GM23338 (cell line): ENCODE results near the gene CPAMD8. TPM values are rescaled to one million over a fixed set of nuclear protein-coding genes. Genes with fewer than 3 reads are reported as not detected.

ENCODE experiments used
- ATAC-seq: fragments of 200-7000 bp; cut with Tn5 transposase; 3 replicates; pipeline ENCODE4 v1.9.1; 2020
- DNase-seq: peaks from one replicate; pipeline ENCODE4 v3.0.0-alpha.2; 2015; ENCODE audit warnings: low spot score
- H2AFZ ChIP-seq: fragments of 200-600 bp; sonication (generic); 2 replicates; pipeline ENCODE4 v1.8.0; 2016; ENCODE audit warnings: antibody characterized with exemption, mild to moderate bottlenecking, moderate library complexity
- H3F3A ChIP-seq: fragments of 200-600 bp; sonication (generic); replicated peaks from 2 replicates; pipeline ENCODE4 v1.8.0; 2017; ENCODE audit warnings: antibody characterized with exemption, mixed run types, low read depth
- H3K27ac ChIP-seq: fragments of 200-600 bp; sonication (generic); 2 replicates; pipeline ENCODE4 v1.6.1; 2016; ENCODE audit warnings: low read depth
- H3K27me3 ChIP-seq: fragments of 200-600 bp; sonication (generic); 2 replicates; pipeline ENCODE4 v1.8.0; 2016; ENCODE audit warnings: mild to moderate bottlenecking, mixed run types, moderate library complexity; ENCODE audit not compliant: insufficient read depth
- H3K36me3 ChIP-seq: fragments of 200-600 bp; sonication (generic); 2 replicates; pipeline ENCODE4 v1.8.0; 2016; ENCODE audit warnings: mild to moderate bottlenecking; ENCODE audit not compliant: insufficient read depth
- H3K4me1 ChIP-seq: fragments of 200-600 bp; sonication (generic); 2 replicates; pipeline ENCODE4 v1.8.0; 2016; ENCODE audit warnings: mild to moderate bottlenecking, moderate library complexity; ENCODE audit not compliant: insufficient read depth
- H3K4me2 ChIP-seq: fragments of 200-600 bp; sonication (generic); 2 replicates; pipeline ENCODE4 v1.7.1; 2017; ENCODE audit warnings: mixed run types
- H3K4me3 ChIP-seq: fragments of 200-600 bp; sonication (generic); 2 replicates; pipeline ENCODE4 v1.6.1; 2016; ENCODE audit warnings: mixed run types
- H3K79me2 ChIP-seq: fragments of 200-600 bp; sonication (generic); replicated peaks from 2 replicates; pipeline ENCODE4 v1.8.0; 2017; ENCODE audit warnings: mild to moderate bottlenecking; ENCODE audit not compliant: insufficient read depth
- H3K9me2 ChIP-seq: fragments of 200-600 bp; sonication (generic); 2 replicates; pipeline ENCODE4 v1.8.0; 2017; ENCODE audit not compliant: insufficient read depth
- H4K20me1 ChIP-seq: fragments of 200-600 bp; sonication (generic); replicated peaks from 2 replicates; pipeline ENCODE4 v1.8.0; 2017; ENCODE audit warnings: mild to moderate bottlenecking; ENCODE audit not compliant: insufficient read depth
- H3K27ac Mint-ChIP-seq: 2 replicates; pipeline ENCODE4 v1.8.0; 2020; ENCODE audit warnings: inconsistent platforms, mild to moderate bottlenecking, moderate library complexity, mixed read lengths
- H3K27me3 Mint-ChIP-seq: 3 replicates; pipeline ENCODE4 v1.8.0; 2022; ENCODE audit warnings: low read depth, mild to moderate bottlenecking, moderate library complexity, mixed read lengths, inconsistent platforms; ENCODE audit not compliant: insufficient read depth, poor library complexity
- H3K36me3 Mint-ChIP-seq: 3 replicates; pipeline ENCODE4 v1.8.0; 2021; ENCODE audit warnings: low read depth, mild to moderate bottlenecking, inconsistent platforms, moderate library complexity, mixed read lengths
- H3K4me1 Mint-ChIP-seq: 3 replicates; pipeline ENCODE4 v1.8.0; 2020; ENCODE audit warnings: mild to moderate bottlenecking, inconsistent platforms, mixed read lengths
- H3K4me3 Mint-ChIP-seq: 3 replicates; pipeline ENCODE4 v1.8.0; 2021; ENCODE audit warnings: moderate library complexity, mild to moderate bottlenecking, inconsistent platforms, mixed read lengths
- H3K9me3 Mint-ChIP-seq: 3 replicates; pipeline ENCODE4 v1.8.0; 2020; ENCODE audit warnings: moderate library complexity, mild to moderate bottlenecking, inconsistent platforms, mixed read lengths
- CREB1 ChIP-seq: fragments of 250-450 bp; sonication (Bioruptor Pico); IDR thresholded peaks from 2 replicates; pipeline ENCODE4 v1.5.0; 2020; ENCODE audit warnings: low read depth, mild to moderate bottlenecking, moderate library complexity
- CTCF ChIP-seq, 2 experiments: fragments of 200-600 bp in 1 of 2; sonication (generic) in 1 of 2; conservative IDR thresholded peaks; 2 replicates each; pipeline versions ENCODE4 v1.5.1 to v1.6.1; 2016 to 2017; ENCODE audit warnings: antibody characterized with exemption in 2 of 2, low read depth in 2 of 2, mild to moderate bottlenecking in 2 of 2, moderate library complexity in 1 of 2
- EZH2 ChIP-seq: fragments of 200-600 bp; sonication (generic); IDR thresholded peaks from one replicate; pipeline ENCODE4 v1.8.0; 2017; ENCODE audit warnings: antibody characterized with exemption, mild to moderate bottlenecking, low read depth; ENCODE audit not compliant: unreplicated experiment
- EZH2phosphoT487 ChIP-seq: fragments of 200-600 bp; sonication (generic); IDR thresholded peaks from one replicate; pipeline ENCODE4 v1.8.1; 2018; ENCODE audit warnings: antibody characterized with exemption; ENCODE audit not compliant: unreplicated experiment
- NANOG ChIP-seq: IDR thresholded peaks from 2 replicates; pipeline ENCODE4 v1.6.1; 2016; ENCODE audit warnings: antibody characterized with exemption, borderline replicate concordance
- POLR2AphosphoS5 ChIP-seq: IDR thresholded peaks from 2 replicates; pipeline ENCODE4 v1.6.1; 2016; ENCODE audit warnings: antibody characterized with exemption, low read depth
- REST ChIP-seq: IDR thresholded peaks from one replicate; pipeline ENCODE4 v1.6.1; 2018; ENCODE audit warnings: antibody characterized with exemption; ENCODE audit not compliant: unreplicated experiment
- STAT1 ChIP-seq: IDR thresholded peaks from one replicate; pipeline ENCODE4 v1.6.1; 2016; ENCODE audit warnings: antibody characterized with exemption; ENCODE audit not compliant: unreplicated experiment
- ZNF114 ChIP-seq: fragments of 250-450 bp; sonication (Bioruptor Pico); IDR thresholded peaks from 2 replicates; pipeline ENCODE4 v1.5.0; 2020; ENCODE audit warnings: mild to moderate bottlenecking, moderate library complexity
- ZNF331 ChIP-seq: fragments of 250-450 bp; sonication (Bioruptor Pico); IDR thresholded peaks from 2 replicates; pipeline ENCODE4 v1.5.0; 2020; ENCODE audit warnings: low read depth, mild to moderate bottlenecking, moderate library complexity
- ZNF462 ChIP-seq: fragments of 250-450 bp; sonication (Bioruptor Pico); IDR thresholded peaks from 2 replicates; pipeline ENCODE4 v1.5.0; 2020; ENCODE audit warnings: mild to moderate bottlenecking, moderate library complexity
- polyA plus RNA-seq: library from polyadenylated mRNA; unstranded; fragments of >200 nt; fragmentation: Nextera tagmentation; extraction: Ambion mirVana; gene quantifications from 2 replicates; pipeline ENCODE4 v1.2.1, GENCODE V29; 2016
- total RNA-seq: library from RNA; depleted of rRNA; stranded (reverse); fragments of >200 nt; shearing (Covaris generic); gene quantifications from 2 replicates; pipeline ENCODE4 v1.2.3, GENCODE V29; 2014

CPAMD8 gene
- total and polyA plus RNA-seq, 2 experiments from 2014 or later: 4.4 to 11.8 TPM

GRCh38 chr19:16892868-16893685 lies 133.5 kb downstream of the CPAMD8 start:
- DNase-seq: no peak
- Histone ChIP-seq H4K20me1 (no peaks in the 10 kb centered on the region), H2AFZ (no peak overlapping the region), H3K9me2 (no peaks in the 10 kb centered on the region), H3F3A (no peaks in the 10 kb centered on the region), H3K4me1 (peaks cover 3% of the 10 kb centered on the region), H3K27me3 (peaks cover 7% of the 10 kb centered on the region), H3K36me3 (no peaks in the 10 kb centered on the region), H3K4me2 (no peak overlapping the region), H3K4me3 (no peak overlapping the region), H3K79me2 (no peaks in the 10 kb centered on the region), H3K27ac (no peak overlapping the region)
- H3K27ac Mint-ChIP-seq: no peak overlapping the region
- no peak for ATAC-seq
- peaks cover 7% of the 10 kb centered on the region; the same call in 2 of the 3 replicates for H3K4me1 Mint-ChIP-seq
- no peak overlapping the region for H3K4me3 Mint-ChIP-seq
- H3K9me3 Mint-ChIP-seq: no peaks in the 10 kb centered on the region
- H3K36me3 Mint-ChIP-seq: no peaks in the 10 kb centered on the region
- TF ChIP-seq ZNF331 (CRISPR knock-in tag) (no peak), EZH2phosphoT487 (no peak), STAT1 (no peak), EZH2 (no peak), ZNF114 (CRISPR knock-in tag) (no peak), CREB1 (no peak), POLR2AphosphoS5 (no peak), CTCF (conservative IDR thresholded peaks at IDR 0.05; ENCODE audit: low read depth in 2 of 2) (no peak), NANOG (no peak), REST (no peak), ZNF462 (no peak)
- H3K27me3 Mint-ChIP-seq: peaks cover 13% of the 10 kb centered on the region
